AG10803 (cell line): ENCODE measurements around the gene FREM2.

Source experiments
- DNase-seq: peaks from one replicate; pipeline ENCODE4 v3.0.0; 2010; ENCODE audit warnings: low read depth
- H3K4me3 ChIP-seq: 2 replicates; pipeline ENCODE4 v1.5.1; 2011; ENCODE audit warnings: mild to moderate bottlenecking, low read length, control low read depth
- CTCF ChIP-seq: conservative IDR thresholded peaks from 2 replicates; pipeline ENCODE4 v1.5.1; 2011; ENCODE audit warnings: mild to moderate bottlenecking, low read length, control low read depth, inconsistent platforms

Gene FREM2

DNA sequence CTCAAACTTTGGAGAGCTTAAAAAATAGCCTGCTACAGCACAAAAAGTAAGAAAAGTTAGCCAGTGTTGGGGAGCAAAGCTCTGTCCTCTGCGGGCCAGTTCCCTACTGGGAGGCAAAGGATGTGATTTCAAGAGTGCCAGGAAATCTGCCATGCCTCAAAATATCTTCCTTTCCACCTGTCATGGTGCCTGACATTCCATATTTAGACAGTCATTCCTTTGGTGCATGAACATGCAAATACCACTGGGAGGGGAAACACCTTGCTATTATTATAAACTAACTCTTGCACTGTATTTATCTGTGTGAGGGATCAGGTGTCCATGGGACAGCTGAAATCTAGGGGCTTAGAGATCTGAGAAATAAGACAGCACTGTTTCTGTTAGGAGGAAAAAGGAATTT, 10.3 kb downstream of the FREM2 start:
- H3K4me3 ChIP-seq, result no peak overlapping the region
- no peak for TF ChIP-seq CTCF
- DNase-seq, result no peak

- TF ChIP-seq CTCF, result no peak
- DNase-seq, result no peak
- H3K4me3 ChIP-seq, result no peak overlapping the region
Observed at GRCh38 chr13:38697628-38698333, 10.9 kb downstream of the FREM2 start.

- DNase-seq, result no peak
- no peak for TF ChIP-seq CTCF
- no peak overlapping the region for H3K4me3 ChIP-seq
Observed at GRCh38 chr13:38700051-38700450, 13.2 kb downstream of the FREM2 start.

GRCh38 chr13:38702669-38703068, 15.8 kb downstream of the FREM2 start:
- DNase-seq, result no peak
- TF ChIP-seq CTCF, result no peak
- no peak overlapping the region for H3K4me3 ChIP-seq

DNA sequence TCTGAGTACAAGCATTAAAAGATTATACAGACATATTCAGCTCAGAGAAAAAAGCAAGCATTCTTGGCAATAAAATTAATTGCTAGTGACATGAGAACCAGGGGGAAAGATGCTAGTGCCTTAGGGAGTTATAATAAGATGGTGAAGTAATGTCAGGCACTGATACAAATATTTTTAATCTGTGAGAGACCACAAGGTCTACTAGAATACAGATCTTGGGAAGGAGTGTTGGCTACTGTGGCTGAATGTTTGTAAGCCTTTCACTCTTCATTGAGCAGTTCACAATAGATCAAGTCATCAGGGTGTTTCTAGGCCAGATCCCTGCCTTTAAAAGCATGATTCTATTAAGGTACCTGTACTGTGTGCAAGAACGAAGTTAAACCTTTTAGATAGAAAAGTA, 16.4 kb downstream of the FREM2 start:
- no peak for DNase-seq
- H3K4me3 ChIP-seq, result no peak overlapping the region
- no peak for TF ChIP-seq CTCF

DNA sequence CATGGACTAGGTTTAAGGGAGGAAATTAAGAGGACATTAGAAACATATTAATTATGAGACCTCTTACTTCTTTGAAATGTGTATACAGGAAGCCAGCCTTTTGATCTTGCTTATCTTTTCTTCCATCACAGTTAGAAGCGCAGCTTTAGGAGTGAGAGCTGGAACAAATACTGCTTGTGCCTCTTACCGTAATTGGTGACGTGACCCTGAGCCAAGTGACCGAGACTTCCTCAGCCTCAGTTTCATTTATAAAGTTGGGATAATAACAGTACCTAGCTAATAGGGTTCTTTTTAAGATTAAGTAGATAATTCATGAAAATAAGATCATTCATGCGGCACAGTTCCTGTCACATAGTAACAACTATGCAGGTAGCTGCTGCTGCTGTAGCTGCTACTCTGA, 18.5 kb downstream of the FREM2 start:
- H3K4me3 ChIP-seq, result no peak overlapping the region
- DNase-seq, result no peak
- TF ChIP-seq CTCF, result no peak

DNA sequence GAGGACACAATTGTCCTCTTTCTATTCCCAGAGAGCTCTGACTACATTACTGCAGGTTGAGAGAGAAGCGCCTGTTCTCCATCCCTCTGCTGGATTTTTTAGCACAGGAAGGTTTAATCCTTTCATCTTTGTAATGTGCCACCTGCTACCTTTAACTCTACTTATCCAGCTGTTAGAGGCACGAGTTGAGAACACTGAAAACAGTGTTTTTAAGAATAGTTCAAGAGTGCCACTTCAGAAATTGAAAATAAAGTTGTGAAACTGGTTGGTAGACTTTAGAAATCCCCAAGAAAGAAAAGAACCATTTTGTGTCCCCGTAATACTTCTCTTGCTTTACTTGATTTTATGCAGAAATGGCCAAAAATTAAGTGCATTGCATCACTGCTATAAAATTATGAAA, 20.6 kb downstream of the FREM2 start:
- no peak for TF ChIP-seq CTCF
- DNase-seq, result no peak
- H3K4me3 ChIP-seq, result no peak overlapping the region
